GM21526 (cell line): ENCODE data around the gene KMT2A.
"Not testable (repeated sequence)": the region's sequence is repeated elsewhere in the genome, so short reads cannot be mapped to it uniquely, and the experiment has no call there.

Experiments
- ATAC-seq: cut with Tn5 transposase; IDR thresholded peaks from one replicate; pipeline ENCODE4 v1.9.1; 2021; ENCODE audit warnings: moderate library complexity; ENCODE audit not compliant: unreplicated experiment, low FRiP score

The KMT2A gene

GRCh38 chr11:118435893-118436624, at the start of gene KMT2A:
Gene KMT2A, plus strand, starts transcription at chr11:118436492. Its CDS starts 21 bp downstream, at chr11:118436513.
- peak; percentile 52 for ATAC-seq

DNA sequence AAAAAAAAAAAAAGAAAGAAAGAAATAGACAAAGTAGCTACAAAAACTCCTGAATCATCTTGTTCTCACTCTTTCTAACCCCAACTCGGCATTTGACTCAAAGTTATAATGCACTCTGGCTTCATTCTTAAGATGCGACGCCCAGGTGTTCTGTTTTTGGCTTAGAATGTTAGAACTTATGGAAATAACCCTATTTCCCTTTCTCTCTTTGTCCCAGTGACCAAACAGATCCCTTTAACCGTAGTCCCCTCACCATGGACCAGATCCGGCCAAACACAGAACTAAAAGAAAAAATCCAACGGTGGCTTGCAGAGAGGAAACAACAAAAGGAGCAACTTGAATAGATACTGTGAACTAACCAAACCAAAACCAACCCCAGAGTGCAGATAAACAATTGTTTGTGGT, 40.2 kb upstream of the KMT2A start:
- ATAC-seq: no peak

GRCh38 chr11:118397448-118397847, 38.8 kb upstream of the KMT2A start:
- ATAC-seq: no peak

- peak; percentile 54 for ATAC-seq
These were observed 37.3 kb upstream of the KMT2A start for GRCh38 chr11:118398791-118399559.

DNA sequence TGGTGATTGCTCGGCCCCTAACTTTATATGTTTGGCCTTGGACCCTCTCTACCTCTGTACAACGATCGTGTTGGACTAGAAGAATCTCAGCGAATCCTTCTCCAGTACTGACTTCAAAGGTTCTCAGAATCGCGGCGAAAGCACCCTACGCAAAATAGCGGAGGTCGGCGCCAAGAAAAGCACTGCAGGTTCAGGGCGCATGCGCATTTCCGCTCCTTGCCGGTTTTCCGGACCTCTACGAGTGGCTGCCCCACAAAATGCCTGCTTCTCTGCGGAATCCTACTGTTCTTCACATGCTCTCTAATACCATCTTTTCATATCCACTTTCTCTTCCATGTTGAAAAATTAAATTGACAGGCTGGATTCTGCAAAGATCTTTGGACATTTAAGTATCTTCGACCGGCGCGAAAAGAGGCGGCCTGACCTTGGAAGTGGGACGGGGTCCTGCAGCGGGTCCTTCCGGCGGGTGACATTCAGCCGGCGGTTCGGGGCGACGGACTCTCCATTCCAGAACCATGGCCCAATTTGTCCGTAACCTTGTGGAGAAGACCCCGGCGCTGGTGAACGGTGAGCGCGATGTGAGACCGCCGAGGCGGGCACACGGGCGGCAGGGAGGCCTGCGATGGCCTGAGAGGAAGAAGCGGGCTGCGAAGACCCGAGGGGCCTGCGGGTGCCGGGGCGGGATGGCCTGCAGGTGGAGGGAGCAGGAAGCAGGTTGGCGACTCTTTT, 35.0 kb upstream of the KMT2A start, which contains the start of gene ATP5MG:
ATP5MG (plus strand) TSS at position 456 of the 729 bp plus-strand sequence; CDS start at position 516, 60 bp downstream.
- ATAC-seq: no peak

- ATAC-seq: no peak
These were observed 34.3 kb upstream of the KMT2A start for GRCh38 chr11:118401880-118402590.

DNA sequence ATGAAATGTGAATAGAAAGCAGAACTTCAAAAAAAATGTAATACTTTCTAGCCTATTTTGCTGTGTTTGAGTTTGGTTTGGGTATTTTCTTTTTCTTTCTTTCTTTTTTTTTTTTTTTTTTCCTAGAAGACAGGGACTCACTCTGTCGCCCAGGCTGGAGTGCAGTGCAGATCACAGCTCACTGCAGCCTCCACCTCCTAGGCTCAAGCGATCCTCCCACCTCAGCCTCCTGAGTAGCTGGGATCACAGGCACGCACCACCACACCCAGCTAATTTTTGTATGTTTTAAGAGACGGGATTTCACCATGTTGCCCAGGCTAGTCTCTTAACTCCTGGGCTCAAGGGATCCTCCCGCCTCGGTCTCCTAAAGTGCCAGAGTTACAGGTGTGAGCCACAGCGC, 33.7 kb upstream of the KMT2A start:
- ATAC-seq: not testable (repeated sequence)

GRCh38 chr11:118406599-118407166, 29.6 kb upstream of the KMT2A start:
- ATAC-seq: no peak

DNA sequence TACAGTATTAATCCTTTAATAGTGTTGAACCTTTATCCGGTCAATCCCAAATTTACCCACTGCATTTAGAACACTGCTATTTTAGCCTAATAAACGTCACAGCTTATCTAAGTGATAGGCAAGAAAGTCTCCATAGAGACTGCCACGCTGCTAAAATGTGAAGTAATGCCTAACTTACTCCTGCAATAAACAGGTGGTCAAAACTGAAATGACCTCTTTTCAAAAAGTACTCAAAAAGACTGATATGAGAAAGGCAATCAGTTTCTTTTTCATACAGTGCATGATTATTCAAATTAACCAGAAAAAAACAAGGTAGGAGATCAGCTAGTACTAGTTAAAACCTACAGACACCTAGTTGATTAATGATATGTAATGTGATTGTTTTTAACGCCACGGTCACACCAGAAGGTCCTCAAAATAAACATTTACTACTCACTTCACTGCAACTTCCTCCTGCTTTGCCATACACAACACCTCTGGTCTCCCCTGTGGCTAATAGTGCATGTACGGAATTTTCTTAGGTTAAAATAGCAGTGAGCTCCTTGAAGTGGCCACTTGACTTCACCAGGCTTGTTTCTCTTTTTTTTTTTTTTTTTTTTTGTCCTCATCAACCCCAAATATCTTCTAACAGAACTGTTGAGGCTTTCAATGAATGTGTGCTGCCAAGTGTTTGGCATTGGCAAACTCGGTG, 26.1 kb upstream of the KMT2A start:
- ATAC-seq: no peak

GRCh38 chr11:118411530-118411929, 24.8 kb upstream of the KMT2A start:
- no peak for ATAC-seq

- no peak for ATAC-seq
These were observed 23.4 kb upstream of the KMT2A start for GRCh38 chr11:118412921-118413320.

GRCh38 chr11:118415062-118415738, 21.1 kb upstream of the KMT2A start:
- ATAC-seq: no peak

GRCh38 chr11:118415739-118416068, 20.6 kb upstream of the KMT2A start:
- no peak for ATAC-seq

DNA sequence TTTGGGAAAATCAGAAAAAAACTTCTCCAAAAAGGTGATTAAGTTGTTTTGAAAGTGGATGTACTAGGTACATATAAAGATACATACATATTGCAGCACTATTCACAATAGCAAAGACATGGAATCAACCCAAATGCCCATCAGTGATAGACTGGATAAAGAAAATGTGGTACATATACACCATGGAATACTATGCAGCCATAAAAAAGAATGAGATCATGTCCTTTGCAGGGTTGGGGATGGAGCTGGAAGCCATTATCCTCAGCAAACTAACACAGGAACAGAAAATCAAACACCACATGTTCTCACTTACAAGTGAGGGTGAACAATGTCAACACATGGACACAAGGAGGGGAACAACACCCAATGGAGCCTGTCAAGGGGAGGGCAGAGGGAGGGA, 19.4 kb upstream of the KMT2A start:
- ATAC-seq: not testable (repeated sequence)

DNA sequence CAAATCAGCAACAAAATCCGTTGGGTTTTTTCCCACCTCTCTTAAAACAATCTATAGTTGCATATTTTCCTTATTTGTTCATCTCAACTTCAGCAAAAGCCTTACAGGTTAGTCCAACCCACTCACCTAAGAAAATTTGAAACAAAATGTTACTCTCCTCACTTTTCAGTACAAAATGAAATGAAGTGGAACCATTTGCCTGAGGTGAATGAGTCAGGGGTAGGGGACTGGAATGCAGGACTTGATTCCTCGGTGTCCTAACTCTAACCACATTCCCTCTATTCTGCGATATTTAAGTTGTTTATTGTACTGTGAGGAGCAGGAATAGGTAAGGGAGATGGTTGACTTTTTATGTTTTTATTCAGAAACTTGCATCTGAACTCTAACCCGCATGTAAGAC, 18.5 kb upstream of the KMT2A start:
- ATAC-seq: no peak

DNA sequence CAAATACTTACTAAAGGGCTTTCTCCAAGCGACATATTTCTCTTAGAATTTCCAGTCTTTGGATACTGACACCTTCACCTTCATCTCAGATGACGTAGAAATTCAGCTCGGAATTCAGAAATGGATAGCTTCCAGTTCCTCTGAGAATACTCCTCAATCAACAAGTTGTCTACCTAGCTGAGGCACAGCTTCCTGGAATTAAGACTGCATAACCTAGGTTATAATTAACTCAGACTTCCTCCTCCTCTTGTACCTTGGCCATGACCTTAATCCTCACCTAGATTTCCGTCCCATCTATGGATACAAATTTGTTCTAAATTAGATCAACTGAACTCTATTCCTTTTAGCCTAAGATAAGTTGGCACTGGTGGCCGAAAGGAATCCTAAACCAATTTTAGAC, 17.5 kb upstream of the KMT2A start:
- ATAC-seq: no peak

- ATAC-seq: no peak
These were observed 8.6 kb upstream of the KMT2A start for GRCh38 chr11:118427707-118428106.

DNA sequence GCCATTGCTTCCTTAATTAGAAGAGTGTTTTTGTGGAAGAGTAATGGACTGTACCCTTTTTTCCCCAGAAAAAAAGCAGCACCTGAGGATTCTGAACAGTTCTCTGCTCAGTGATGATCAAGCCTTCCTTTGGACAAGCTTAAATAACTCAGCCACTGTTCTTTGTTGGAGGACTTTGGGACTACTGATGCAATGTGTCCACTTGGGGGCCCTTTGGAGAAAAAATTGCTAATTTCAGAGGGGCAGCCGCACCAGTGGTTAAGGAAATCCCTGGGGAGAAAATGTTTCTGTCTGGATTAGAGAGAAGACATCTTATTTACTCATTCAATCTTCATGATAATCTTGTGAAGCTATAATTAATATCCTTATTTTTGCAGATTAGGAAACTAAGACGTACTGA, 5.3 kb upstream of the KMT2A start:
- no peak for ATAC-seq

GRCh38 chr11:118434123-118434552, 2.2 kb upstream of the KMT2A start:
- no peak for ATAC-seq
